ENCODE measurements around the gene INSRR. TPM values are rescaled to one million over a fixed set of nuclear protein-coding genes. Genes with fewer than 3 reads are reported as not detected.

The INSRR gene
- total RNA-seq, 1 donor from 2014 or later = not detected

- no peak for TF ChIP-seq CTCF (IDR thresholded peaks at IDR 0.05; ENCODE audit: insufficient read depth, low read length, poor library complexity, severe bottlenecking)
- Histone ChIP-seq H3K36me3 (ENCODE audit: control insufficient read depth, insufficient read depth, low read length) (no peaks in the 10 kb centered on the region), H3K27me3 (ENCODE audit: control insufficient read depth, insufficient read depth, low read length) (peaks cover 49% of the 10 kb centered on the region), H3K4me3 (ENCODE audit: low read depth, low read length) (no peak overlapping the region)
- DNase-seq (ENCODE audit: low read depth) = no peak
These were observed 22.8 kb downstream of the INSRR start for GRCh38 chr1:156836041-156836654.

DNA sequence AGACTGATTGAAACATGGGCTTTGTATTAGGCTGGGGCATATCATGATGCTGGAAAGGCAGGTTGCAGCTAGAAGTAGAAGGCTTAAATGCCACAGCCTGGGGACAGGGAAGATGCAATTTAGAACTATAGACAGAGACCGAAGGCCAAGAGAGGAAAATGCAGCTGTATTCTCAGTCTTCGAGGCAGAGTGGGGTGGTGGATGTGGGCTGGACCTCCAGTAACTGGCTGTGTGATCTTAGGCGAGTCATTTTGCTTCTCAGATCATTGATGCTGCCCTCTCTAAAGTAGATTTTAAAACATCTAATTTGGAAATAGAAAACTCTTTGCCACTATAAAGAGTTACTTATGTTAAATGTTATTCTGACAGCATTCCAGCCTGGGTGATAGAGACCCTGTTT is 24.6 kb downstream of the INSRR start:
- Histone ChIP-seq H3K36me3 (ENCODE audit: control insufficient read depth, insufficient read depth, low read length) (no peaks in the 10 kb centered on the region), H3K4me3 (ENCODE audit: low read depth, low read length) (no peak overlapping the region), H3K27me3 (ENCODE audit: control insufficient read depth, insufficient read depth, low read length) (peaks cover 46% of the 10 kb centered on the region)
- DNase-seq (ENCODE audit: low read depth) = no peak
- no peak for TF ChIP-seq CTCF (IDR thresholded peaks at IDR 0.05; ENCODE audit: insufficient read depth, low read length, poor library complexity, severe bottlenecking)

- DNase-seq (ENCODE audit: low read depth) = no peak
- H3K27me3 ChIP-seq (ENCODE audit: control insufficient read depth, insufficient read depth, low read length) = peaks cover 46% of the 10 kb centered on the region
- H3K36me3 ChIP-seq (ENCODE audit: control insufficient read depth, insufficient read depth, low read length) = no peaks in the 10 kb centered on the region
- no peak for TF ChIP-seq CTCF (IDR thresholded peaks at IDR 0.05; ENCODE audit: insufficient read depth, low read length, poor library complexity, severe bottlenecking)
- H3K4me3 ChIP-seq (ENCODE audit: low read depth, low read length) = no peak overlapping the region
These were observed 25.3 kb downstream of the INSRR start for GRCh38 chr1:156833603-156834002.

DNA sequence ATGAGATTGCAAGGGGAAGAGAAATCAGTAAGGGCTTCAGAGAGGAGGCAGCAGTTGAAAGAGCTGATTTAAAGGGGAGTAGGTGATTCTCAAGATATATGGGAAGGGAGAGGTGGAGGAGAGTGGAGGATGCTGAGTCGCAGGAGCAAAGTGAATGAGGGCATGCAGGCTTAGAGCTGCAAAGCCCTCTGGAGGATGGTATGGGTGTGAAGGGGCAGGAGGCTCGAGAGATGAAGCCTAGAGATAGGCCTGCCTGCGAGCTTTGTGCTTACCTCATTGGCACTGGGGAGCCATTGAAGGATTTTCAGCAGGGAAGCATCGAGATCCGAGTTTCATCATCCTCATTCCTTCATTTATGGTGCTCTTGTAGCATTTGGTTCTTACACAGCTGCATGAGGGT is 26.5 kb downstream of the INSRR start:
- peaks cover 39% of the 10 kb centered on the region for H3K27me3 ChIP-seq (ENCODE audit: control insufficient read depth, insufficient read depth, low read length)
- DNase-seq (ENCODE audit: low read depth) = no peak
- TF ChIP-seq CTCF (IDR thresholded peaks at IDR 0.05; ENCODE audit: insufficient read depth, low read length, poor library complexity, severe bottlenecking) = no peak
- no peak overlapping the region for H3K4me3 ChIP-seq (ENCODE audit: low read depth, low read length)
- no peaks in the 10 kb centered on the region for H3K36me3 ChIP-seq (ENCODE audit: control insufficient read depth, insufficient read depth, low read length)

DNA sequence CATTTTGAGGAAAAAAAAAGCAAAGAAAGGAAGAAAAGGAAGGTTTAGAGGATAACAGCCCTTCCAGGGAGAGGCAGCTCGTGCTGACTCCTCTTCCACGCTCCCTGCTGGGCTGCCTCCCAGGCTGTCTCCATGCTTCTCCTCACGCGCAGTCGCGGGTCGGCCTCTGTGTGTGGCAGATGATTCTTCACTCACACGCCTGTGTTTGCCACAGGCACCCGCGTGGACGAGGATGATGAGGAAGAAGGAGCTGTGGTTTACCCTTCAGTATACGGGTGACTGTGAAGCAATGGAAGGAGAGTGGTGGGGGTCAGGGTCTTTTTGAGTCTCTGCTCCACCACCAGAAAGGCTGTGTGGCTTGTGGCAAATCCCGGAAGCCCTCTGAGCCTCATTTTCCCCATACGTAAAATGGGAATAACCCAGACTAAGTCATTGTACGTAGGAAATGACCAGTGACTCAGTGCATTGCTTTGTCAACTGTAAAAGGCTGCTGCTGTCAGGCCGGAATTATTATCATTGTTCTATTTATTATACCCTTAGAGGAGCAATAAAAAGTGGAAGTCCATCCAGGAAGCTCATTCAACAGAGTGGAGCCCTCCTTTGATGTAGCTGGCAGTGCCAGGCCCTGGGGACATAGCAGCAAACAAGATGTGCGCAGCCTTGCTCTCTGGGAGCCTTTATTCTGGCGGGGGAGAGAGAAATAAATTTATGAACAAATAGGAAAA is 30.4 kb downstream of the INSRR start:
- no peak overlapping the region for H3K4me3 ChIP-seq (ENCODE audit: low read depth, low read length)
- H3K36me3 ChIP-seq (ENCODE audit: control insufficient read depth, insufficient read depth, low read length) = no peaks in the 10 kb centered on the region
- peaks cover 17% of the 10 kb centered on the region for H3K27me3 ChIP-seq (ENCODE audit: control insufficient read depth, insufficient read depth, low read length)
- DNase-seq (ENCODE audit: low read depth) = no peak
- TF ChIP-seq CTCF (IDR thresholded peaks at IDR 0.05; ENCODE audit: insufficient read depth, low read length, poor library complexity, severe bottlenecking) = no peak

Measured in kidney epithelial cell (primary cell).